HG02763 (cell line): ENCODE measurements around the gene UBA52.

ENCODE experiments used
- ATAC-seq: cut with Tn5 transposase; IDR thresholded peaks from one replicate; pipeline ENCODE4 v1.9.1; 2021; ENCODE audit warnings: mild to moderate bottlenecking, moderate library complexity; ENCODE audit not compliant: unreplicated experiment

UBA52 gene

GRCh38 chr19:18551631-18552030 lies 20.0 kb upstream of the UBA52 start:
- no peak for ATAC-seq

GRCh38 chr19:18557411-18558201 lies 14.1 kb upstream of the UBA52 start, which contains the start of gene KXD1:
Gene KXD1 (plus strand): TSS chr19:18557870. CDS start chr19:18562057, 4,187 bp downstream.
- peak; percentile 92 for ATAC-seq

- ATAC-seq: no peak
These were observed 13.5 kb upstream of the UBA52 start for GRCh38 chr19:18558202-18558555.

GRCh38 chr19:18558604-18559003 lies 13.1 kb upstream of the UBA52 start:
- no peak for ATAC-seq

- ATAC-seq: no peak
These were observed 12.0 kb upstream of the UBA52 start for GRCh38 chr19:18559685-18560084.

GRCh38 chr19:18562086-18562485 lies 9.6 kb upstream of the UBA52 start:
- ATAC-seq: no peak

GRCh38 chr19:18566953-18567352 lies 4.7 kb upstream of the UBA52 start:
- ATAC-seq: no peak

- ATAC-seq: no peak
These were observed 3.3 kb upstream of the UBA52 start for GRCh38 chr19:18568367-18568766.

- no peak for ATAC-seq
These were observed 3.1 kb downstream of the UBA52 start for GRCh38 chr19:18574691-18575291.

- no peak for ATAC-seq
These were observed 4.7 kb downstream of the UBA52 start for GRCh38 chr19:18576383-18576782.

GRCh38 chr19:18577365-18577914 lies 5.8 kb downstream of the UBA52 start:
- no peak for ATAC-seq

- ATAC-seq: no peak
These were observed 8.7 kb downstream of the UBA52 start for GRCh38 chr19:18580311-18580710.

GRCh38 chr19:18586306-18586705 lies 14.6 kb downstream of the UBA52 start:
- ATAC-seq: no peak

GRCh38 chr19:18587561-18587960 lies 15.9 kb downstream of the UBA52 start:
- ATAC-seq: no peak

- ATAC-seq: no peak
These were observed 16.4 kb downstream of the UBA52 start for GRCh38 chr19:18587962-18588610.

GRCh38 chr19:18588611-18589379 lies 17.1 kb downstream of the UBA52 start, which contains the start of gene REX1BD:
Gene REX1BD (plus strand): TSS chr19:18588798. CDS start chr19:18588802, 4 bp downstream.
- peak; percentile 79 for ATAC-seq

GRCh38 chr19:18589380-18590272 lies 18.0 kb downstream of the UBA52 start:
- ATAC-seq: peak; percentile 16

- no peak for ATAC-seq
These were observed 18.9 kb downstream of the UBA52 start for GRCh38 chr19:18590273-18591272.
